Body of pancreas (tissue), 4 donors: ENCODE data around the gene TSPAN33.

Source experiments
- POLR2A ChIP-seq, 3 donors: fragments of 450-650 bp; IDR thresholded peaks; one replicate each; pipeline ENCODE4 v1.6.1; 2016; ENCODE audit warnings: antibody characterized with exemption in 3 of 3, mild to moderate bottlenecking in 2 of 3
- TF ChIP-seq, protein P1 (sequence below), 7 experiments: fragments of 450-650 bp in 4 of 7; fragments of 200-600 bp in 3 of 7; sonication (generic) in 3 of 7; IDR thresholded peaks; one replicate each; pipeline ENCODE4 v1.5.1; 2016 to 2019; ENCODE audit warnings: antibody characterized with exemption in 7 of 7

DNA sequence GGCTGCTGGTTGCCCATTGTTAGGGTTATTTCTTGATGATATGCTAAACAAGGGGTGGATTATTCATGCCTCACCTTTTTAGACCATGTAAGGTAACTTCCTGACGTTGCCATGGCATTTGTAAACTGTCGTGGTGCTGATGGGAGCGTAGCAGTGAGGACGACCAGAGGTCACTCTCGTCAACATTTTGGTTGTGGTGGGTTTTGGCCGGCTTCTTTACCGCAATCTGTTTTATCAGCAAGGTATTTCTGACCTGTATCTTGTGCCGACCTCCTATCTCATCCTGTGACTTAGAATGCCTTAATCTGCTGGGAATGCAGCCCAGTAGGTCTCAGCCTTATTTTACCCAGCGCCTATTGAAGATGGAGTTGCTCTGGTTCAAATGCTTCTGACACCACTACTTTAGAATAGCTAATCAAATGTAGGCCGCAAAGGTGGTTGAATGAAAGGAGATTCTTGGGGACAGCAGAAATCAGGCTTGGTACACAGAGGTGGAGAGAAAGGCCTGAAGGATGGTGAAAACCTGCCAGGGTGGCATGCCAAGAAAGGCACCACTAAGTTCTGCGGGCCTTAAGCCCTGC lies 26.0 kb downstream of the TSPAN33 start:
- TF ChIP-seq, protein P1, sequence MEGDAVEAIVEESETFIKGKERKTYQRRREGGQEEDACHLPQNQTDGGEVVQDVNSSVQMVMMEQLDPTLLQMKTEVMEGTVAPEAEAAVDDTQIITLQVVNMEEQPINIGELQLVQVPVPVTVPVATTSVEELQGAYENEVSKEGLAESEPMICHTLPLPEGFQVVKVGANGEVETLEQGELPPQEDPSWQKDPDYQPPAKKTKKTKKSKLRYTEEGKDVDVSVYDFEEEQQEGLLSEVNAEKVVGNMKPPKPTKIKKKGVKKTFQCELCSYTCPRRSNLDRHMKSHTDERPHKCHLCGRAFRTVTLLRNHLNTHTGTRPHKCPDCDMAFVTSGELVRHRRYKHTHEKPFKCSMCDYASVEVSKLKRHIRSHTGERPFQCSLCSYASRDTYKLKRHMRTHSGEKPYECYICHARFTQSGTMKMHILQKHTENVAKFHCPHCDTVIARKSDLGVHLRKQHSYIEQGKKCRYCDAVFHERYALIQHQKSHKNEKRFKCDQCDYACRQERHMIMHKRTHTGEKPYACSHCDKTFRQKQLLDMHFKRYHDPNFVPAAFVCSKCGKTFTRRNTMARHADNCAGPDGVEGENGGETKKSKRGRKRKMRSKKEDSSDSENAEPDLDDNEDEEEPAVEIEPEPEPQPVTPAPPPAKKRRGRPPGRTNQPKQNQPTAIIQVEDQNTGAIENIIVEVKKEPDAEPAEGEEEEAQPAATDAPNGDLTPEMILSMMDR (IDR thresholded peaks at IDR 0.05), result no peak
- no peak for TF ChIP-seq POLR2A (IDR thresholded peaks at IDR 0.05)
